Endothelial cell of umbilical vein (primary cell): ENCODE measurements around the gene GAP43.

Source experiments
- CTCF ChIP-seq, 2 donors: IDR thresholded peaks; 1 replicate in 1 of 2; 2 replicates in 1 of 2; pipeline ENCODE4 v1.5.1; 2011; ENCODE audit warnings: low read length in 2 of 2, mild to moderate bottlenecking in 2 of 2, moderate library complexity in 2 of 2, control low read depth in 1 of 2, inconsistent platforms in 1 of 2, low read depth in 1 of 2; ENCODE audit not compliant: insufficient read depth in 1 of 2; ENCODE audit errors: extremely low read depth in 1 of 2
- EZH2 ChIP-seq: IDR thresholded peaks from 2 replicates; pipeline ENCODE4 v1.6.1; 2012; ENCODE audit warnings: borderline replicate concordance, low read depth, mild to moderate bottlenecking, moderate library complexity, low read length, inconsistent platforms; ENCODE audit not compliant: severe bottlenecking
- FOS ChIP-seq: IDR thresholded peaks from 2 replicates; pipeline ENCODE4 v1.6.1; 2011; ENCODE audit warnings: mild to moderate bottlenecking, low read length, moderate library complexity, borderline replicate concordance; ENCODE audit not compliant: insufficient read depth
- MYC ChIP-seq: IDR thresholded peaks from one replicate; pipeline ENCODE4 v1.6.1; 2011; ENCODE audit warnings: mild to moderate bottlenecking, low read depth, low read length
- POLR2A ChIP-seq: IDR thresholded peaks from 2 replicates; pipeline ENCODE4 v1.6.1; 2012; ENCODE audit warnings: low read depth, mild to moderate bottlenecking, control low read depth, low read length
- POLR2AphosphoS5 ChIP-seq: IDR thresholded peaks from 2 replicates; pipeline ENCODE4 v1.6.1; 2012; ENCODE audit warnings: low read depth, mild to moderate bottlenecking, control low read depth, low read length, moderate library complexity; ENCODE audit not compliant: insufficient read depth

- TF ChIP-seq MYC (no peak), CTCF (IDR thresholded peaks at IDR 0.05; ENCODE audit: extremely low read depth in 1 of 2, insufficient read depth in 1 of 2, low read depth in 1 of 2, low read length in 2 of 2) (no peak), POLR2A (no peak), EZH2 (no peak), FOS (no peak), POLR2AphosphoS5 (no peak)
Measured at GRCh38 chr3:115627180-115628074, 4.1 kb downstream of the GAP43 start.
